Measurements from ENCODE around the gene FOXD4L1.
"Not testable (repeated sequence)": the region's sequence is repeated elsewhere in the genome, so short reads cannot be mapped to it uniquely, and the experiment has no call there.

FOXD4L1 gene

DNA sequence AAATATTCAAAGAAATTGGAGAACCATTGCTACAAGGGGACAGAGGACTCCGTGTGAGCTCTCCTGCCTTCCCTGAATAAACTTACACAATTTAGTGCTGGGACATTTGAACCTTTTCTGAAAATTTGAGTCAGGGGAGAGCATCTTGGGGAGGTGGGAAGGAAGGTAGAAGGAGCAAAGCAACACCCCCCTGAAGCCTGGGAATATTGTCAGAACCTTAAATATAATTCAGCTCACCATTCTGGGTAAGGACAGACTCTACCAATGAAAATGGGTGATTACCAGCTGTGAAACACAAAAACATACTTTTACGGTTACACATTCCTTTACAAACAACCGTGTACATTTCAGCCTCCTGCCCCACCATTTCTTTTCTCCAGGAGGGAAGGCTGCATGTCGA is at the start of gene FOXD4L1:
TSS of gene FOXD4L1 (plus strand) at position 301 of the 400 bp plus-strand sequence. CDS start 592 bp downstream, outside the sequence.
- DNase-seq = not testable (repeated sequence)

GRCh38 chr2:113465770-113466169 is 32.7 kb upstream of the FOXD4L1 start:
- not testable (repeated sequence) for DNase-seq

GRCh38 chr2:113476688-113477368 is 21.6 kb upstream of the FOXD4L1 start:
- DNase-seq = not testable (repeated sequence)

GRCh38 chr2:113496527-113496926 is 1.9 kb upstream of the FOXD4L1 start:
- DNase-seq = not testable (repeated sequence)

DNA sequence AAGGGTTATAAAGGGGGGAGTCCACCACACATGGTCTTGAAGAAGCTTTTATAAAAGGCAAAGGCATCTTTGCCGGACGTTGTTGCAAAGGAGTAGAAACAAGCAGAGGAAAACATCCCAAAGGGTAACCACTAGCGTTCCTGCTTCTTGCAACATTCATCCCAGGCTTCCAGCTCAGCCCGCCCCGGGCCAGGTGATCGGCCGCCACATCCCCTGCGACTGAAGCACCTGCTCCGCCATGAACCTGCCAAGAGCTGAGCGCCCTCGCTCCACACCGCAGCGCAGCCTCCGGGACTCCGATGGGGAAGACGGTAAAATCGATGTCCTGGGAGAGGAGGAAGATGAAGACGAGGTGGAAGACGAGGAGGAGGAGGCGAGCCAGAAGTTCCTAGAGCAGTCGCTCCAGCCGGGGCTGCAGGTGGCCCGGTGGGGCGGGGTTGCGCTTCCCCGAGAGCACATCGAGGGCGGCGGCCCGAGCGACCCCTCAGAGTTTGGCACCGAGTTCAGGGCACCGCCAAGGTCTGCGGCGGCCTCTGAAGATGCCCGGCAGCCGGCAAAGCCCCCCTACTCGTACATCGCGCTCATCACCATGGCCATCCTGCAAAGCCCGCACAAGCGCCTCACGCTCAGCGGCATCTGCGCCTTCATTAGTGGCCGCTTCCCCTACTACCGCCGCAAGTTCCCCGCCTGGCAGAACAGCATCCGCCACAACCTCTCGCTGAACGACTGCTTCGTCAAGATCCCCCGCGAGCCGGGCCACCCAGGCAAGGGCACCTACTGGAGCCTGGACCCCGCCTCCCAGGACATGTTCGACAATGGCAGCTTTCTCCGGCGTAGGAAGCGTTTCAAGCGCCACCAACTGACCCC is 787 bp downstream of the FOXD4L1 start:
- not testable (repeated sequence) for DNase-seq

DNA sequence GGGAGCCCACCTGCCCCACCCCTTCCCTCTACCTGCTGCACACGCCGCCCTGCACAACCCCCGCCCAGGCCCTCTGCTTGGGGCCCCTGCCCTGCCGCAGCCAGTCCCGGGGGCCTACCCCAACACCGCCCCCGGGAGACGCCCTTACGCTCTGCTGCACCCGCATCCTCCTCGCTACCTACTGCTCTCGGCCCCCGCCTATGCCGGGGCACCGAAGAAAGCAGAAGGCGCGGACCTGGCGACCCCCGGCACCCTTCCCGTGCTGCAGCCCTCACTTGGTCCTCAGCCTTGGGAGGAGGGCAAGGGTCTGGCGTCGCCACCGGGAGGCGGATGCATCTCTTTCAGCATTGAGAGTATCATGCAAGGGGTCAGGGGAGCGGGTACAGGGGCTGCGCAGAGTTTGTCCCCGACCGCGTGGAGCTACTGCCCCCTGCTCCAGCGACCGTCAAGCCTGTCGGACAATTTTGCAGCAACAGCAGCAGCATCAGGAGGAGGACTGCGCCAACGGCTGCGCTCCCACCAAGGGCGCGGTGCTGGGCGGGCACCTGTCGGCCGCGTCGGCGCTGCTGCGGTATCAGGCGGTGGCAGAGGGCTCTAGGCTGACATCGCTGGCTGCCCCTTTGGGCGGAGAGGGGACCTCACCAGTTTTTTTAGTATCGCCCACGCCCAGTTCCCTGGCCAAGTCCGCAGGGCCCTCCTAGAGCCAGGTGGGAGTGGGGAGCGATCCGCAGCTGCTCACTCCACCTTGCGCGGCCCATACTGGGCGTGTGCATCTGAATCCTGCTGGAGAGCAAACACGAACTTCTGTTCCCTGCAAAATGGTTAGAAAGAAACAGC is 1.6 kb downstream of the FOXD4L1 start:
- not testable (repeated sequence) for DNase-seq

DNA sequence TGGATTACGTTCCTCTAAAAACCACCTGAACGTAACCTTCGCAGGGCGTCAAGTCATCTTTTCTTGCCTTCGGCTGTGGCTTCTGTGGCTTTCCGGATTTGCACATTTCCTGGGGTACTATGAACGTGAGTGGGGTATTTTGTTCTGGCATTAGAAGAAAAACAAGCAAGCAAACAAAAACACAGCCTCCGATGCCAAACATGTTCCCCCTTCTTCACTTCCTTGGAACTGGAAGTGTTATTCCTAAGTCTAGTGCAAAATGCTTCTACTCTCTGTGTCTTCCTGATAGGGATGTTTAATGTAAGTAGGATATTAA is 2.2 kb downstream of the FOXD4L1 start:
- DNase-seq = not testable (repeated sequence)

DNA sequence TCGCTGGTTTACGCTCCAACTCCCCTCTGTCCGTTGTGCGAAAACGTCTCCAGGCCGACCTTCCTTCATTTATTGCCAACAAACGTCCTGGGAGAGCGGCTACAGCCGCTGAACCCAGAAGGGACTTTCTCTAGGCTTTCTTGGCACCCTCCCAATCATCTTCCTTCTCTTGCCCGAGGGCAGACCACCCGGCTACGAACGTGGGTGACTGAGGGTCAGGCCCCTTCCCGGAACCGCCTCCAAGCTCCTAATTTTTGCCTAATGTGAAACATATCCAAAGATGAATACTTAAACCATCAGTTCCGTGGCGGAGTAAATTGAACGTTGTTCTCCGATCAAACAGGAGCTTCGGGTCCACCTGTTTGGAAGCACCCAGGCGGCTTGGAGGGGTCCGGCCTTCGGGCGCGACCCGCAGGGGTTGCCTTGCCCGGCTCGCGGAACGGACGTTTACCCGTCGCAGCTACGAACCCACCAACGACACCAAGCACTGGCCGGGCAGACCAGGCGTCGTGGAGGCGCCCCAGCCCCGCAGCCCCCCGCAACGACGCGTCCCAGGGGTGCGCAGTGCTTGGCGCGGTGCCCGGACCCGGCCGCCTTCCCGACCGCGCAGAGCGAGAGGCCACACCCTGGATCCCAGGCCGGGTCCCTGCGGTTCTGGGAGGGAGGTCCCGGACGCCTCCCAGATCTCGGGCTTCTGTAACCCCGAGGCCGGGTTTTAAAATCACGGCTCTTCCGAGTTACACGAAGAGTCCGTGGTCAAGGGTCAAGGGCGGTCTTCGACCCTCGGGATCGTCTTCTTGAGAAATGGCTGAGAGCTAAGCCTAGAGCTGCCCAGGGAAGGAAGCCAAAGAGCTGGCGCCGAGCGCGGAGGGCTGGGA is 4.0 kb downstream of the FOXD4L1 start:
- DNase-seq = not testable (repeated sequence)

DNA sequence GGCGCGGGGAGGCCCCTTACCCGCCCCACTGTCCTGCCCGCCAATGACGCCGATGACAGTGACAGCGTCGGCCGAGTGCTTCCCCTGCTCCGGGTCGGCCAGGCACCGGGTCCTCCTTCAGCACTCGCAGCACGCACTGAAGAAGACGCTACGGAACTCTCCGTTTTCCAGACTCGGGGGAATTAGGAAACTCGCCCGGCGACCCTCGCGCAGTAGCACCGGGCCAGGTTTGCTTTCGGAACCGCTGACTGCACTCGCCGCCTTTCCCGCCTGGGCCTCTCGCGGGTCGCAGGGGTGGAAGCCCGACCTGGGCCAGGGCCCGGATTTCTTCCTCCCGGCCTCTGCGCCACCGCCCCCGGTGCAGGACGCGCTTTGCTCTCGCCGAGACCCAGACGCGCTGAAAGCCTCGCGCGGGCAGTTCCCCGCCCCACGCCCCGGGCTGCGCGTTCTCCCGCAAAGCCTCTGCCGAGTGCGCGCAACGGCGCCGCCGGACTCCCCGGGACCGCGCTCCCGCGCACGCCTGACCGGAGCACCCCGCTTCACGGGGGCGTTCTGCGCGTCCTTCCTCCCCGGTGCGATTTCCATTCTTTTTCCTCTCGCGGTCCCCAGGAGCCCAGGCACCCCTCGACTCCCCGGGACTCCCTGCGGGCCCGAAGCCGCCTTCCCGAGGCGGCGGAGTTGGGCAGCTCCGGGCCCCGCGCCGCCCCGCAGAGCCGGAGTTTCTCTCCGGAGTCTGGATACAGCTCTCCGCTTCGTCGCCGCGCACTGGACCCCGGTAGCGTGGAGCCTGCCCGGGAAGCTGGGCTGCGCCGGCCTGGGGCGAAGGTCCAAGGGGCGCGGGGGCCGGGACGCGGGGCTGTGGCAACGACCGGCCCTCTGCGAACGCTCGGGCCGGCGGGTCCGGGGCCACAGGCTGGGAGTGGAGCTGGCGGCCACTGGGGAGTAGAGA is 4.9 kb downstream of the FOXD4L1 start:
- DNase-seq = peak; percentile 71

DNA sequence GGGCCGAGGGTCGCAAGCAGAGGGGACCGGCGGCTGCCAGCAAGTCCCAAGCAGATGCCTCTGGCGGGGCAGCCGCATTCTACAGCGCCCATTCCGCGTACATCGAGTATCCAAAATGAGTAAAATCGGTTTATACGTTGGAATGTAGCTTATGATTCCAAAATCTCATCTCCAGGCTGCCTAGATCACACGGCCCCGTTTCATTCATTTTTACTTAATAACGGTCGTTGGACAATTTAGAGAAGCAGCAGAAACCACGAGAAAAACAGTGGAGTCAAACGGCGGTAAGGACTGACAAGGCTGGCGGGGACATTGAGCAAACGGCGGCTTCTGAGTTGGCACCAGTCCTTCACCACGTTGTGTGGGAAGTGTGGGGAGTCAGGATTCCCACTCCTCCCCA is 5.6 kb downstream of the FOXD4L1 start:
- not testable (repeated sequence) for DNase-seq

DNA sequence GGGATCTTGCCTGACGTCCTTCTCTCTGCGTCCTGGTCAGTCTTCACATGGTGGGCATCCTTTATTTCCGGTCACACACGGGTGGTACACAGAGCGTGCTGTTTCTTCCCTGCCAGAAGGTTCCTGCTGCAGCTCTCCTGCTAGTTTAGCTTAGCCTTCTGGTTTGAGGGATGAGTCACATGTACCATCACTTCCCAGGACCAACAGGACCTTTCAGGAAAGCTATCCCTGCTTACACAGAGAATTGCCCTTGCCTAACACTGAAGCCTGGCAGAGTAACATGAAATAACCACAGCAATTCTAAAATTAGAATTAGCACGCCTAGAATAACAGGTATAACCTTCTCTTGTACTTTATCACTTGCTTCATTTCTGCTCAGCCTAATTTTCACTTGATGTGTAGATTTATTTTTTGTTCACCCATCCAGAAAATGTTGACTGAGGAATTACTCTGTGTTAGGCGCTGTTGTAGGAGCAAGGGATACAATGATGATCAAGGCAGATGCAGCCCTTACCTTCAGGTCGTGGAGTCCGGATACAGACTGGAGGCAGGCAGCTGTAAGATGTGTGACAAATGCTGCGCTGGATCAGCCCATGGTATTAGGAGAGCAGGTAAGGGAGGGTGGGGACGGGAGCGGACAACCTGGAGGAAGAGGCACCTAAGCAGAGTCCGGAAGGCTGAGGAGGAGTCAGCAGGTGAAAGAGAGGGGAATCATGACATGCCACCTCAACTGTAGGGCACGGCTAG is 9.1 kb downstream of the FOXD4L1 start:
- not testable (repeated sequence) for DNase-seq

- not testable (repeated sequence) for DNase-seq
These were observed 9.7 kb downstream of the FOXD4L1 start for GRCh38 chr2:113508187-113508586.

DNA sequence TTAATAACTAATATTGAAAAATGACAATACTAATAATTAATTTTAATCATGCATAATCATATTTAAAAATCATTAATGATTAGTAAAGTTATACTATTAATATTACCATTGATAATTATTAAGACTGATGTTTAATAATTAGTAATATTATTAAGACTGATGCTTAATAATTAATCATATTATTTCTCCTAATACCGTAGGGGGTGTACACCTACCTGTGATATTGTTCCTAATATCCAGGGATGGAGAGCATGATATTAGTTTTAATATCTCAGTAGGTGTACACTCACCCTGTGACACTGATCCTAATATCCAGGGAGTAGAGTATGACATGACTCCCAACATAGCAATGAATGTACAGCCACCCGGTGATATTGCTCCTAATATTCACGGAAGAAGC is 12.4 kb downstream of the FOXD4L1 start:
- DNase-seq = not testable (repeated sequence)

GRCh38 chr2:113511859-113512258 is 13.4 kb downstream of the FOXD4L1 start:
- DNase-seq = not testable (repeated sequence)

- not testable (repeated sequence) for DNase-seq
These were observed 17.0 kb downstream of the FOXD4L1 start for GRCh38 chr2:113515457-113515856.

DNA sequence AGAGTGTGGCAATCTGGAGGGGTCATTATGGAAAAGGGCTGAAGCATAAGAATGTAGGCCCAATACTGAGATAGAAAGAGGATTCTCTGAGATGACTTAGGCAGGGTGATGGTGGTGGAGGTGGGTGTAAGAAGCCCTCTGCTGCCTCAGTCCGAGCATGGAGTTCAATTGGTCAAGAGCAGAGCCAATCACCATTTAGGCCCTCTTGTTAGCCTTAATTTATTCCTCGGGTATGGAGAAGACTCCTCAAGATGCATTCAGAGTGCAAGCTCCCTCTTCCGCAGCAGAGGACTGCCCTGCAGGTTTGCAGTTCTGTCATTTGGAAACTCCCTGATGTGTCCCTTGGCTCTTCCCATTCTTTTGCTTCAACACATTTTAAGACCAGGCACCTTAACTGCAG is 17.5 kb downstream of the FOXD4L1 start:
- DNase-seq = not testable (repeated sequence)

DNA sequence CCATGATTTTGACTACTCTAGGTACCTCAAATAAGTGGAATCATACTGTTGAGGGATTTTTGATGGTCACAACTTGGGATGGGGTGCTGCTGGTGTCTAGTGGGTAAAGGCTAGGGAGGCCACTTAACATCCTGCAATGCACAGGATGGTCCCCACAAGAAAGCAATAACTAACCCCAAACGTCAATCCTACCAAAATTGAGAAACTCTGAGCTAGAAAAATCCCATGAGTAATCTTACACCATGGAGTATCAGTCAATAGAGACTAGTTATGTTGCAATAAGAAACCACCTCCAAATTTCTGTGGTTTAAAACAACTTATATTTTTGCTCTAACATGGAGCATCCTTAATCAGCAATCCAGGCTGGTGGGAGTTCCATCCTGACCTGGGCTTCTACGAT is 18.6 kb downstream of the FOXD4L1 start:
- not testable (repeated sequence) for DNase-seq

DNA sequence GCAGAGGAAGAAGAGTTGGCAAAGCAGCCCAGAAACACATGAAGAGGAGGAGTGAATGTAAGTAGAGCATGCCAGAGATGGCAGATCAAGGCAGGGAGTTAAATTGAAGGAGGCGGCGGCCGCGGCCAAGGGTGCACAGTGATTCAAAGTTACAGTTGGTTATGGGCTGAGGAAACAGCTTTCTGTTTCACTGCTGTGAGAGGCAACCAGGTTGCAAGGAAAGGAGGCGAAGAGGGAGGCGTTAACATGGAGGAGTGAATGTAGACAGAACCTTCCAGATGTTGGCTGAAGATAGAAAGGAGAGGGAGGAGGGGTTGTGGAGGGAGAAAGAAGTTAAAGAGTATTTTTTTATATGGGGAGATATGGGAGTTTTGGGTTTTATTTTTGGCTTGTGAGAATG is 22.4 kb downstream of the FOXD4L1 start:
- not testable (repeated sequence) for DNase-seq

- DNase-seq = not testable (repeated sequence)
These were observed 23.0 kb downstream of the FOXD4L1 start for GRCh38 chr2:113521492-113521891.

DNA sequence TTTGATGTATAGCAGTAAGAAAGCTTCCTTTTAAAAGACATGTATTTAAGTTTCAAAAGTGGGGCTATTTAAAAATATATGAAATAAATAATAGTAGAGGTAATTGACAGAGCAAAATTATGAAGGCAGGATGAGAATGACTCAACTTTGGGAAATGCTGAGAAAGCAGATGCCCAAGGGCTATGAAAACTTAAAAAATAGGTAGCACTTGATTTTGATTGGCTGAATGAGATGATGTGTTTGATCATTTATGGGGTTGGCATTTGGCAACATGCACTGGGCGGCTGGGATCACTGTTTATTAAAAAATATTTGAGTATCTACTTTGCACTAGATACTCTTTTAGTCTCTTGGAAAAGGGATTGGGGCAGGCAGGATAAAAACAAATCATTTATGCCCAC is 26.5 kb downstream of the FOXD4L1 start:
- DNase-seq = not testable (repeated sequence)

Measured in activated CD8-positive, alpha-beta memory T cell treated with anti-CD3 and anti-CD28 coated beads, Interleukin-2, amount 50 U/mL, for 48 hours (primary cell).